Heart left ventricle (tissue), 16 donors: ENCODE measurements around the gene PLCXD3. TPM values are rescaled to one million over a fixed set of nuclear protein-coding genes. Genes with fewer than 3 reads are reported as not detected.

Source experiments
- ATAC-seq, 4 donors: fragments of 200-7000 bp; cut with Tn5 transposase; one replicate each; pipeline ENCODE4 v1.9.1; 2020 to 2022; ENCODE audit warnings: moderate library complexity in 4 of 4, mild to moderate bottlenecking in 3 of 4, moderate number of reproducible peaks in 1 of 4
- DNase-seq, 5 donors: peaks; one replicate each; pipeline ENCODE4 v3.0.0-alpha.2; 2020
- H3K27ac ChIP-seq, 12 donors: fragments of 200-600 bp; sonication (generic) in 4 of 12; one replicate each; pipeline versions ENCODE4 v1.5.0 to v1.8.0; 2016 to 2022; ENCODE audit warnings: mild to moderate bottlenecking in 2 of 12
- H3K27me3 ChIP-seq, 9 donors: fragments of 200-600 bp; sonication (generic) in 2 of 9; one replicate each; pipeline versions ENCODE4 v1.5.1 to v1.8.0; 2016 to 2022; ENCODE audit warnings: mild to moderate bottlenecking in 3 of 9
- H3K36me3 ChIP-seq, 9 donors: fragments of 200-600 bp; sonication (generic) in 2 of 9; one replicate each; pipeline versions ENCODE4 v1.5.0 to v1.8.0; 2018 to 2022; ENCODE audit warnings: mild to moderate bottlenecking in 2 of 9
- H3K4me1 ChIP-seq, 12 donors: fragments of 200-600 bp; sonication (generic) in 4 of 12; one replicate each; pipeline versions ENCODE4 v1.5.0 to v1.8.0; 2016 to 2022; ENCODE audit warnings: mild to moderate bottlenecking in 3 of 12
- H3K4me3 ChIP-seq, 12 donors: fragments of 200-600 bp; sonication (generic) in 4 of 12; one replicate each; pipeline versions ENCODE4 v1.5.0 to v1.8.0; 2017 to 2022; ENCODE audit warnings: mild to moderate bottlenecking in 9 of 12, moderate library complexity in 4 of 12
- H3K9me3 ChIP-seq, 12 donors: fragments of 200-600 bp; sonication (generic) in 4 of 12; one replicate each; pipeline versions ENCODE4 v1.5.0 to v1.8.0; 2016 to 2022; ENCODE audit warnings: mild to moderate bottlenecking in 1 of 12
- CTCF ChIP-seq, 12 donors: fragments of 200-600 bp; sonication (generic) in 4 of 12; IDR thresholded peaks; one replicate each; pipeline versions ENCODE4 v1.5.0 to v1.8.0; 2018 to 2022; ENCODE audit warnings: antibody characterized with exemption in 12 of 12, mild to moderate bottlenecking in 5 of 12
- POLR2A ChIP-seq, 2 donors: fragments of 450-650 bp; IDR thresholded peaks; one replicate each; pipeline ENCODE4 v1.6.1; 2017; ENCODE audit warnings: antibody characterized with exemption in 2 of 2, mild to moderate bottlenecking in 2 of 2, moderate library complexity in 2 of 2
- WGBS, 4 donors: extraction: QIAGEN DNeasy Blood & Tissue Kit in 2 of 4; methylation state at CpG; one replicate each; pipeline versions ENCODE4 v1.1.5 to v1.1.7; 2013 to 2018; 5-methylcytosine and 5-hydroxymethylcytosine counted together
- intact Hi-C, 10 donors: fragments of 100-400 bp; cut with DNase I; formaldehyde crosslinking; loops; one replicate each; pipeline versions ENCODE4 v1.11.1 to v1.14.2; 2022
- polyA plus RNA-seq, 2 donors: library from polyadenylated mRNA; stranded (reverse); fragments of 200-250 nt; gene quantifications; one replicate each; pipeline ENCODE4 v1.2.3, GENCODE V29; 2013
- total RNA-seq, 9 donors: library from RNA; depleted of rRNA in 2 of 9; stranded (reverse); fragments of >200 nt in 2 of 9; fragmentation: NEBNext Ultra II Directional in 3 of 9; extraction: Animal tissue kit (Norgen Biotek cat#: 25700) in 3 of 9; gene quantifications; one replicate each; pipeline versions ENCODE4 v1.1.0 to v1.2.4, GENCODE V29; 2016 to 2023
- donor health status: ischemic (EF 13 %, LVEDD 7.1; RV severe dilation, severe dysfunction).
- donor health status: healthy with polysubstance abuse.
- donor health status: DM: no; HTN: yes; CAD: no.
- donor health status: DM: no; HTN: no; CAD: no.
- donor health status: ischemic (EF 25% LVEDD 6.9; RV normal size, moderate dysfunction).
- donor health status: ischemic (EF 25% LVEDD 5.7; RV mildly dilated, moderate dysfunction).
- donor health status: healthy.
- donor health status: DM: yes; HTN: yes; CAD: no.
- donor health status: ischemic (EF 35%, LVEDD 5.7; RV mildly dilated, moderate dysfunction).
- donor health status: nonischemic (EF 11% LVEDD 7.7; RV severe dilation, severe dysfunction).
- donor health status: DM: yes; HTN: yes; CAD: no.
- donor health status: PGD.
- donor health status: ischemic (EF 29% LVEDD 5.4; RV normal size, mild dysfunction).
- donor health status: nonischemic (EF 23%, LVEDD 6.1; RV moderate dilation, normal function).

PLCXD3 gene
- total and polyA plus RNA-seq, 11 donors: 30.1 to 107 (median 62.5) TPM

- TF ChIP-seq CTCF (IDR thresholded peaks at IDR 0.05) (no peak), POLR2A (IDR thresholded peaks at IDR 0.05) (no peak)
- H3K27ac ChIP-seq: no peak overlapping the region
- DNase-seq: no peak
- intact Hi-C loops: loop anchor here in 3 of 10 donors (10.0 kb wide), 1 partner anchor 443 kb away; the partner anchor contains the start of gene C7 (in 3 of the 3)
- H3K27me3 ChIP-seq: no peaks in the 10 kb centered on the region
- ATAC-seq: no peak
- 85 to 92% (median 89%) methylated on average over 1 of the region's 1 CpG for WGBS, 4 donors
- no peaks in the 10 kb centered on the region for H3K36me3 ChIP-seq
- H3K4me3 ChIP-seq: no peak overlapping the region
- peaks cover 0 to 60% (median 19%) of the 10 kb centered on the region in 12 donors for H3K4me1 ChIP-seq
- no peaks in the 10 kb centered on the region for H3K9me3 ChIP-seq
Observed at GRCh38 chr5:41347569-41347968, 162.8 kb downstream of the PLCXD3 start.

GRCh38 chr5:41346609-41347008 is 163.8 kb downstream of the PLCXD3 start:
- Histone ChIP-seq H3K4me1 (peaks cover 0 to 60% (median 19%) of the 10 kb centered on the region in 12 donors), H3K9me3 (no peaks in the 10 kb centered on the region), H3K36me3 (no peaks in the 10 kb centered on the region), H3K4me3 (no peak overlapping the region), H3K27me3 (no peaks in the 10 kb centered on the region), H3K27ac (no peak overlapping the region)
- WGBS, 4 donors: 26 to 36% (median 32%) methylated on average over 5 of the region's 5 CpGs
- DNase-seq (no peak), ATAC-seq (no peak)
- intact Hi-C loops: loop anchor here in 3 of 10 donors (10.0 kb wide), 1 partner anchor 442 kb away; the partner anchor contains the start of gene C7 (in 3 of the 3)
- TF ChIP-seq POLR2A (IDR thresholded peaks at IDR 0.05): no peak
- TF ChIP-seq CTCF (IDR thresholded peaks at IDR 0.05): no peak

GRCh38 chr5:41345295-41345694 is 165.1 kb downstream of the PLCXD3 start:
- no peaks in the 10 kb centered on the region for H3K27me3 ChIP-seq

GRCh38 chr5:41339339-41339738 is 171.1 kb downstream of the PLCXD3 start:
- intact Hi-C loops: no loop called here
- no peak overlapping the region for H3K27ac ChIP-seq
- no peak overlapping the region for H3K4me3 ChIP-seq
- H3K4me1 ChIP-seq: peaks cover 4 to 60% (median 25%) of the 10 kb centered on the region in 12 donors
- no peak for DNase-seq
- no peaks in the 10 kb centered on the region for H3K27me3 ChIP-seq
- H3K36me3 ChIP-seq: no peaks in the 10 kb centered on the region
- no peak for TF ChIP-seq POLR2A (IDR thresholded peaks at IDR 0.05)
- TF ChIP-seq CTCF (IDR thresholded peaks at IDR 0.05): no peak
- no peak for ATAC-seq
- no peaks in the 10 kb centered on the region for H3K9me3 ChIP-seq
- WGBS, 4 donors: 69 to 90% (median 75%) methylated on average over 1 of the region's 1 CpG

More at GRCh38 chr5:41345295-41345694, 165.1 kb downstream of the PLCXD3 start:
- WGBS, 4 donors: 6 to 23% (median 8%) methylated on average over 1 of the region's 1 CpG
- Histone ChIP-seq H3K36me3 (no peaks in the 10 kb centered on the region), H3K4me3 (no peak overlapping the region), H3K4me1 (peaks cover 0 to 66% (median 18%) of the 10 kb centered on the region in 12 donors), H3K27ac (peak overlapping the region in 1 of 12 donors; percentile 32), H3K9me3 (no peaks in the 10 kb centered on the region)
- DNase-seq (no peak), ATAC-seq (no peak)
- TF ChIP-seq CTCF (IDR thresholded peaks at IDR 0.05): no peak
- TF ChIP-seq POLR2A (IDR thresholded peaks at IDR 0.05): no peak
- intact Hi-C loops: loop anchor here in 3 of 10 donors (10.0 kb wide), 1 partner anchor 440 kb away; the partner anchor contains the start of gene C7 (in 3 of the 3)
